NCI-H1436 (cell line): ENCODE results near the gene GPRIN1.

ENCODE experiments used
- DNase-seq: peaks from one replicate; lab custom pipeline; 2025; lab: John Stamatoyannopoulos, UW

GPRIN1 gene

GRCh38 chr5:176643491-176644219, 33.7 kb upstream of the GPRIN1 start:
- DNase-seq: no peak

- no peak for DNase-seq
These were observed 32.9 kb upstream of the GPRIN1 start for GRCh38 chr5:176642675-176643490.

GRCh38 chr5:176640616-176641015, 30.7 kb upstream of the GPRIN1 start:
- DNase-seq: no peak

GRCh38 chr5:176639981-176640380, 30.0 kb upstream of the GPRIN1 start:
- no peak for DNase-seq

GRCh38 chr5:176639208-176639607, 29.3 kb upstream of the GPRIN1 start:
- no peak for DNase-seq

- DNase-seq: no peak
These were observed 28.5 kb upstream of the GPRIN1 start for GRCh38 chr5:176638437-176638836.

GRCh38 chr5:176637556-176637955, 27.6 kb upstream of the GPRIN1 start:
- no peak for DNase-seq

GRCh38 chr5:176636426-176636825, 26.5 kb upstream of the GPRIN1 start:
- no peak for DNase-seq

- no peak for DNase-seq
These were observed 23.6 kb upstream of the GPRIN1 start for GRCh38 chr5:176633598-176633997.

- DNase-seq: no peak
These were observed 22.8 kb upstream of the GPRIN1 start for GRCh38 chr5:176632745-176633144.

- no peak for DNase-seq
These were observed 21.6 kb upstream of the GPRIN1 start for GRCh38 chr5:176631383-176632200.

GRCh38 chr5:176630681-176631222, 20.8 kb upstream of the GPRIN1 start:
- no peak for DNase-seq

- DNase-seq: peak; percentile 31
These were observed 20.1 kb upstream of the GPRIN1 start, which contains the start of the genes EIF4E1B and SNCB for GRCh38 chr5:176629853-176630680. Gene EIF4E1B, plus strand, starts transcription at chr5:176630675. Its CDS starts 12,113 bp downstream, at chr5:176642788. Gene SNCB, minus strand, starts transcription at chr5:176630534. Its CDS starts 880 bp downstream, at chr5:176629654.

- DNase-seq: no peak
These were observed 19.4 kb upstream of the GPRIN1 start for GRCh38 chr5:176629317-176629852.

- DNase-seq: no peak
These were observed 18.7 kb upstream of the GPRIN1 start for GRCh38 chr5:176628406-176629228.

GRCh38 chr5:176627582-176627981, 17.6 kb upstream of the GPRIN1 start:
- DNase-seq: no peak

GRCh38 chr5:176626876-176627236, 16.9 kb upstream of the GPRIN1 start:
- no peak for DNase-seq

- no peak for DNase-seq
These were observed 16.3 kb upstream of the GPRIN1 start for GRCh38 chr5:176625966-176626875.

- no peak for DNase-seq
These were observed 15.6 kb upstream of the GPRIN1 start for GRCh38 chr5:176625512-176625911.
